IMR-90 (cell line): ENCODE results near the gene PSPH. TPM values are rescaled to one million over a fixed set of nuclear protein-coding genes. Genes with fewer than 3 reads are reported as not detected.

Experiments
- ATAC-seq: fragments of 200-7000 bp; cut with Tn5 transposase; 2 replicates; pipeline ENCODE4 v1.9.1; 2020; ENCODE audit warnings: low read depth, mild to moderate bottlenecking, moderate library complexity
- BruUV-seq: library from RNA; stranded (reverse); fragments of 400-500 nt; replicated peaks from 2 replicates; lab custom pipeline; 2021; lab: Mats Ljungman, UMichigan
- CTCF ChIA-PET: fragments of 300-600 bp; formaldehyde crosslinking; extraction: SDS; loops from one replicate; lab custom pipeline; 2021; ENCODE audit warnings: antibody characterized with exemption; lab: Yijun Ruan, JAX
- POLR2A ChIA-PET: fragments of 300-600 bp; sonication (Branson Sonifier 250); formaldehyde crosslinking; loops from one replicate; lab custom pipeline; 2022; ENCODE audit warnings: antibody characterized with exemption; ENCODE audit not compliant: unreplicated experiment; lab: Charles Lee
- DNase-seq: peaks from one replicate; pipeline ENCODE4 v3.0.0; 2013
- H2AFZ ChIP-seq: replicated peaks from 2 replicates; pipeline ENCODE3; 2013; ENCODE audit warnings: low read length, mild to moderate bottlenecking; ENCODE audit not compliant: poor library complexity
- H2AK5ac ChIP-seq: 2 replicates; pipeline ENCODE4 v1.6.1; 2013; ENCODE audit warnings: low read depth, low read length, inconsistent platforms
- H2AK9ac ChIP-seq: replicated peaks from 2 replicates; pipeline ENCODE3; 2013; ENCODE audit warnings: mild to moderate bottlenecking, low read depth, low read length, moderate library complexity; ENCODE audit not compliant: poor library complexity
- H2BK120ac ChIP-seq: 2 replicates; pipeline ENCODE4 v1.6.1; 2013; ENCODE audit warnings: low read depth, low read length, inconsistent platforms
- H2BK15ac ChIP-seq: 3 replicates; pipeline ENCODE4 v1.6.1; 2013; ENCODE audit warnings: low read depth, low read length, inconsistent platforms
- H2BK20ac ChIP-seq: 2 replicates; pipeline ENCODE4 v1.6.1; 2013; ENCODE audit warnings: low read depth, mild to moderate bottlenecking, inconsistent platforms, low read length, moderate library complexity
- H2BK5ac ChIP-seq: 2 replicates; pipeline ENCODE4 v1.6.1; 2013; ENCODE audit warnings: mild to moderate bottlenecking, low read depth, low read length, inconsistent platforms; ENCODE audit not compliant: poor library complexity, severe bottlenecking
- H3K14ac ChIP-seq: replicated peaks from 2 replicates; pipeline ENCODE4 v1.6.1; 2013; ENCODE audit warnings: low read depth, low read length, inconsistent platforms
- H3K18ac ChIP-seq: 2 replicates; pipeline ENCODE4 v1.6.1; 2013; ENCODE audit warnings: low read depth, low read length, control low read depth
- H3K23ac ChIP-seq: 2 replicates; pipeline ENCODE4 v1.6.1; 2013; ENCODE audit warnings: low read depth, low read length, inconsistent platforms
- H3K27ac ChIP-seq: 2 replicates; pipeline ENCODE4 v1.5.1; 2013; ENCODE audit warnings: mild to moderate bottlenecking, control low read depth, low read length; ENCODE audit not compliant: insufficient read depth
- H3K27me3 ChIP-seq: 2 replicates; pipeline ENCODE4 v1.6.1; 2013; ENCODE audit warnings: low read length; ENCODE audit not compliant: control insufficient read depth, insufficient read depth
- H3K36me3 ChIP-seq: 2 replicates; pipeline ENCODE4 v1.6.1; 2013; ENCODE audit warnings: low read length, mixed read lengths; ENCODE audit not compliant: control insufficient read depth, insufficient read depth
- H3K4ac ChIP-seq: 2 replicates; pipeline ENCODE4 v1.6.1; 2013; ENCODE audit warnings: low read depth, low read length, inconsistent platforms
- H3K4me1 ChIP-seq: 2 replicates; pipeline ENCODE4 v1.6.1; 2013; ENCODE audit warnings: low read length, mixed read lengths; ENCODE audit not compliant: control insufficient read depth, insufficient read depth
- H3K4me2 ChIP-seq: 2 replicates; pipeline ENCODE4 v1.6.1; 2013; ENCODE audit warnings: low read depth, mild to moderate bottlenecking, control low read depth, low read length, moderate library complexity
- H3K4me3 ChIP-seq: 2 replicates; pipeline ENCODE4 v1.5.1; 2013; ENCODE audit warnings: low read depth, mild to moderate bottlenecking, control low read depth, low read length, moderate library complexity; ENCODE audit not compliant: insufficient read depth
- H3K56ac ChIP-seq: 2 replicates; pipeline ENCODE4 v1.6.1; 2013; ENCODE audit warnings: low read length, inconsistent platforms; ENCODE audit not compliant: insufficient read depth; ENCODE audit errors: extremely low read depth
- H3K79me1 ChIP-seq, 2 experiments: 2 replicates each; pipeline ENCODE4 v1.6.1; 2013; ENCODE audit warnings: low read length in 2 of 2, inconsistent platforms in 1 of 2, low read depth in 1 of 2
- H3K9ac ChIP-seq: 2 replicates; pipeline ENCODE4 v1.6.1; 2013; ENCODE audit warnings: low read depth, low read length, control low read depth
- H3K9me1 ChIP-seq: 2 replicates; pipeline ENCODE4 v1.6.1; 2013; ENCODE audit warnings: low read length, inconsistent platforms; ENCODE audit not compliant: insufficient read depth
- H3K9me3 ChIP-seq: 2 replicates; pipeline ENCODE4 v1.6.1; 2013; ENCODE audit warnings: low read length; ENCODE audit not compliant: control insufficient read depth, insufficient read depth
- H4K20me1 ChIP-seq: 2 replicates; pipeline ENCODE4 v1.6.1; 2013; ENCODE audit warnings: low read length, inconsistent platforms; ENCODE audit not compliant: insufficient read depth
- H4K5ac ChIP-seq: 2 replicates; pipeline ENCODE4 v1.6.1; 2013; ENCODE audit warnings: mild to moderate bottlenecking, low read depth, low read length, control low read depth
- H4K8ac ChIP-seq, 2 experiments: 2 replicates each; pipeline ENCODE4 v1.6.1; 2013; ENCODE audit warnings: low read depth in 2 of 2, low read length in 2 of 2, control low read depth in 1 of 2, inconsistent platforms in 1 of 2
- H4K91ac ChIP-seq: 2 replicates; pipeline ENCODE4 v1.6.1; 2013; ENCODE audit warnings: low read depth, low read length, inconsistent platforms; ENCODE audit not compliant: insufficient read depth
- BHLHE40 ChIP-seq: fragments of 150-350 bp; IDR thresholded peaks from 2 replicates; pipeline ENCODE4 v1.6.1; 2016; ENCODE audit warnings: mild to moderate bottlenecking, low read depth, low read length
- CEBPB ChIP-seq: IDR thresholded peaks from 2 replicates; pipeline ENCODE4 v1.6.1; 2012; ENCODE audit warnings: low read depth, low read length, improper control_type of control experiment
- CHD1 ChIP-seq: IDR thresholded peaks from 2 replicates; pipeline ENCODE4 v1.6.1; 2012; ENCODE audit warnings: low read depth, low read length, improper control_type of control experiment
- CTCF ChIP-seq: conservative IDR thresholded peaks from 2 replicates; pipeline ENCODE4 v1.5.1; 2012; ENCODE audit warnings: mild to moderate bottlenecking, low read depth, low read length, improper control_type of control experiment
- ELK1 ChIP-seq: fragments of 150-350 bp; IDR thresholded peaks from 2 replicates; pipeline ENCODE4 v1.6.1; 2016; ENCODE audit warnings: low read depth, mild to moderate bottlenecking, low read length, moderate library complexity, borderline replicate concordance
- MXI1 ChIP-seq: IDR thresholded peaks from 2 replicates; pipeline ENCODE4 v1.6.1; 2012; ENCODE audit warnings: low read depth, mild to moderate bottlenecking, low read length, moderate library complexity, borderline replicate concordance
- RAD21 ChIP-seq: IDR thresholded peaks from 2 replicates; pipeline ENCODE4 v1.6.1; 2012; ENCODE audit warnings: low read length, improper control_type of control experiment
- RCOR1 ChIP-seq: IDR thresholded peaks from 2 replicates; pipeline ENCODE4 v1.6.1; 2012; ENCODE audit warnings: mild to moderate bottlenecking, low read length, improper control_type of control experiment; ENCODE audit not compliant: insufficient replicate concordance
- WGBS, 2 experiments: methylation state at CpG; one replicate each; pipeline versions ENCODE4 v1.1.5 to v1.1.7; 2013; ENCODE audit warnings: missing lambda C conversion rate in 2 of 2; ENCODE audit not compliant: insufficient read length in 1 of 2; ENCODE audit errors: extremely low coverage in 2 of 2; 5-methylcytosine and 5-hydroxymethylcytosine counted together
- dilution Hi-C: fragments of 300-500 bp; cut with HindIII; formaldehyde crosslinking; loops from one replicate; pipeline ENCODE4 v1.14.3; 2018; ENCODE audit warnings: low sequenced_read_pairs; ENCODE audit not compliant: unreplicated experiment
- in situ Hi-C: fragments of 300-500 bp; cut with MboI; formaldehyde crosslinking; loops from 3 replicates; pipeline ENCODE4 v1.14.3; 2019; ENCODE audit warnings: low sequenced_read_pairs, inconsistent platforms, mixed read lengths
- intact Hi-C: fragments of 100-400 bp; cut with micrococcal nuclease; formaldehyde crosslinking; loops from 2 replicates; pipeline ENCODE4 v1.10.0; 2022
- polyA plus RNA-seq, 3 experiments: library from polyadenylated mRNA; depleted of rRNA; stranded (reverse); fragments of >200 nt; gene quantifications; 2 replicates each; pipeline ENCODE4 v1.2.3, GENCODE V29; 2012; ENCODE audit warnings: low replicate concordance in 1 of 3
- total RNA-seq: library from RNA; depleted of rRNA; stranded (reverse); fragments of >200 nt; gene quantifications from 2 replicates; pipeline ENCODE4 v1.2.3, GENCODE V29; 2012

PSPH gene
- total and polyA plus RNA-seq, 2 of the 4 experiments (the other 2 are of a cell fraction), result 31.8 to 48.4 TPM

- Histone ChIP-seq H2BK120ac (no peak overlapping the region), H3K79me1 (peaks cover 19 to 58% of the 10 kb centered on the region in 2 experiments), H3K9me1 (peaks cover 12% of the 10 kb centered on the region; the same call in 1 of the 2 replicates), H2AK9ac (no peak overlapping the region), H2AFZ (no peak overlapping the region), H2BK5ac (no peak overlapping the region), H3K4me3 (no peak overlapping the region), H4K8ac (no peak overlapping the region), H3K4me1 (peaks cover 8% of the 10 kb centered on the region), H3K23ac (no peak overlapping the region), H4K5ac (no peak overlapping the region), H4K20me1 (peaks cover 3% of the 10 kb centered on the region; the same call in 1 of the 2 replicates), H4K91ac (no peak overlapping the region), H3K14ac (no peak overlapping the region), H3K4me2 (no peak overlapping the region), H3K9me3 (no peaks in the 10 kb centered on the region), H3K4ac (no peak overlapping the region), H2BK20ac (no peak overlapping the region), H3K56ac (no peak overlapping the region), H3K36me3 (peaks cover 7% of the 10 kb centered on the region), H3K27me3 (no peaks in the 10 kb centered on the region), H3K9ac (no peak overlapping the region), H3K18ac (no peak overlapping the region), H2BK15ac (no peak overlapping the region), H3K27ac (no peak overlapping the region), H2AK5ac (no peak overlapping the region)
- ATAC-seq (no peak), DNase-seq (no peak)
- CTCF ChIA-PET, result no interaction called here
- TF ChIP-seq CTCF (no peak), RCOR1 (no peak), CEBPB (no peak), ELK1 (no peak), BHLHE40 (no peak), MXI1 (no peak), CHD1 (no peak), RAD21 (no peak)
- POLR2A ChIA-PET, result no interaction called here
- in situ Hi-C loops, result no loop called here
- WGBS, 2 experiments, result no CpG with 5 or more reads among the region's 8 CpGs
- intact Hi-C loops, result no loop called here
- dilution Hi-C loops, result no loop called here
- BruUV-seq, result no TSS peak
These were observed 20.9 kb downstream of the PSPH start for GRCh38 chr7:56030340-56030739.
